ENCODE data around the gene LETM1. TPM values are rescaled to one million over a fixed set of nuclear protein-coding genes. Genes with fewer than 3 reads are reported as not detected.

LETM1 gene
- total RNA-seq, 1 donor from 2014 or later = 16.9 TPM

DNA sequence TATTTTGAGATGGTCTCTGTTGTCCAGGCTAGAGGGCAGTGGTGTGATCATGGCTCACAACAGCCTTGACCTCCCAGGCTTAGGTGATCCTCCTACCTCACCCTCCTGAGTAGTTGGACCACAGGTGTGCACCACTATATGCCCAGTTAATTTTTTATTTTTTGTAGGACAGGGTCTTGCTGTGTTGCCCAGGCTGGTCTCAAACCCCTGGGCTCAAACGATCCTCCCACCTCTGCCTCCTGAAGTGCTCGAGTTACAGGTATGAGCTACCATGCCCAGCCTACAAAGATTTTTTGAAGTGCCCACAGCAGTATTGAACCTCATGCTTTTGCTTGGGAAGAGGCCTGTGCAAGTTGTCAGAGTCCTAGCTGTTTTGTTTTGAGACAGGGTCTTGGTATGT is 46.3 kb upstream of the LETM1 start:
- Histone ChIP-seq H3K79me2 (ENCODE audit: low read depth) (peaks cover 100% of the 10 kb centered on the region), H2AFZ (replicated peaks) (no peak overlapping the region), H3K4me1 (peaks cover 5% of the 10 kb centered on the region), H3K4me3 (no peak overlapping the region), H3K4me2 (no peak overlapping the region), H3K27me3 (no peaks in the 10 kb centered on the region), H3F3A (ENCODE audit: low read depth) (peaks cover 25% of the 10 kb centered on the region), H3K9ac (no peak overlapping the region), H4K20me1 (ENCODE audit: low read depth) (peaks cover 100% of the 10 kb centered on the region), H3K9me3 (ENCODE audit: low read depth) (no peaks in the 10 kb centered on the region), H3K36me3 (no peaks in the 10 kb centered on the region), H3K27ac (no peak overlapping the region)
- Mint-ChIP-seq H3K27ac (no peak overlapping the region), H3K4me3 (no peak overlapping the region), H3K9me3 (no peaks in the 10 kb centered on the region), H3K36me3 (peaks cover 44% of the 10 kb centered on the region), H3K4me1 (peaks cover 31% of the 10 kb centered on the region), H3K27me3 (ENCODE audit: insufficient read depth, low read depth) (peaks cover 2% of the 10 kb centered on the region)
- no peak for DNase-seq (ENCODE audit: low spot score)
- TF ChIP-seq EZH2 (IDR thresholded peaks at IDR 0.05) (no peak), EZH2phosphoT487 (IDR thresholded peaks at IDR 0.05) (no peak)

DNA sequence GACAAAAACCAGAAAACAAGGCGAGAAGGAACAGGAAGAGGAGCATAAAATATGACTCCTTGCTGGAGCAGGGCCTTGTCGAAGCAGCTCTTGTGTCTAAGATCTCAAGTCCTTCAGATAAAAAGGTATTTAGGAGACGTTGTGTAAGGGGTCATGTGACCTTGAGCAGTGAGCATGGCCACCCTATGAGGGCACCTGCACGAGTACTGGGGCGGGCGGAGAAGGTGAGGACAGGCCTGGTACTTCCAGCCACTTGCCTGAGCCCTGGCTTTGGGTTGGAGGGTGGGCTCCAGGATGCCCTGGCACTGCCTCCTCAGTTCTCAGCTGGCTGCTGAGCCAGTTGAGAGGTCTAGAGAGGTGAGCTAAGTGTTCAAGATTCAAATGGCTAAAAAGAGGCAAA is 45.2 kb upstream of the LETM1 start:
- H3F3A ChIP-seq (ENCODE audit: low read depth) = peaks cover 32% of the 10 kb centered on the region
- no peaks in the 10 kb centered on the region for H3K9me3 Mint-ChIP-seq
- H3K4me3 ChIP-seq = no peak overlapping the region
- H3K4me3 Mint-ChIP-seq = no peak overlapping the region
- TF ChIP-seq EZH2phosphoT487 (IDR thresholded peaks at IDR 0.05) = no peak
- TF ChIP-seq EZH2 (IDR thresholded peaks at IDR 0.05) = no peak
- no peak for TF ChIP-seq CTCF (IDR thresholded peaks at IDR 0.05)
- no peak for DNase-seq (ENCODE audit: low spot score)
- H3K4me1 ChIP-seq = peaks cover 5% of the 10 kb centered on the region
- no peak overlapping the region for H3K9ac ChIP-seq
- no peak overlapping the region for H3K4me2 ChIP-seq
- H3K27ac ChIP-seq = no peak overlapping the region
- no peaks in the 10 kb centered on the region for H3K27me3 ChIP-seq
- H2AFZ ChIP-seq (replicated peaks) = no peak overlapping the region
- no peaks in the 10 kb centered on the region for H3K9me3 ChIP-seq (ENCODE audit: low read depth)
- peaks cover 100% of the 10 kb centered on the region for H4K20me1 ChIP-seq (ENCODE audit: low read depth)
- peaks cover 26% of the 10 kb centered on the region for H3K4me1 Mint-ChIP-seq
- peaks cover 2% of the 10 kb centered on the region for H3K27me3 Mint-ChIP-seq (ENCODE audit: insufficient read depth, low read depth)
- H3K79me2 ChIP-seq (ENCODE audit: low read depth) = peaks cover 100% of the 10 kb centered on the region
- H3K36me3 ChIP-seq = no peaks in the 10 kb centered on the region
- no peak overlapping the region for H3K27ac Mint-ChIP-seq
- H3K36me3 Mint-ChIP-seq = peaks cover 39% of the 10 kb centered on the region

DNA sequence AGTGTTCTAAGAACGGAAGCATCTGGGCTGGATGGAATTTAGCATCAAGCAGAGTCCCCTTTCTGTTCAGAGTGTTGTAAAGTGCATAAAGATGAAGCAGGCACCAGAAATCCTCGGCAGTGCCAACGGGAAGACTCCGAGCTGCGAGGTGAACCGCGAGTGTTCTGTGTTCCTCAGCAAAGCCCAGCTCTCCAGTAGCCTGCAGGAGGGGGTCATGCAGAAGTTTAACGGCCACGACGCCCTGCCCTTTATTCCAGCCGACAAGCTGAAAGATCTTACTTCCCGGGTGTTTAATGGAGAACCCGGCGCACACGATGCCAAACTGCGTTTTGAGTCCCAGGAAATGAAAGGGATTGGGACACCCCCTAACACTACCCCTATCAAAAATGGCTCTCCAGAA is 44.7 kb upstream of the LETM1 start:
- no peaks in the 10 kb centered on the region for H3K9me3 ChIP-seq (ENCODE audit: low read depth)
- H4K20me1 ChIP-seq (ENCODE audit: low read depth) = peaks cover 100% of the 10 kb centered on the region
- Mint-ChIP-seq H3K4me3 (no peak overlapping the region), H3K27ac (no peak overlapping the region), H3K4me1 (peaks cover 26% of the 10 kb centered on the region), H3K27me3 (ENCODE audit: insufficient read depth, low read depth) (peaks cover 2% of the 10 kb centered on the region), H3K9me3 (no peaks in the 10 kb centered on the region), H3K36me3 (peaks cover 37% of the 10 kb centered on the region)
- no peak overlapping the region for H3K4me3 ChIP-seq
- H3K79me2 ChIP-seq (ENCODE audit: low read depth) = peaks cover 100% of the 10 kb centered on the region
- no peaks in the 10 kb centered on the region for H3K36me3 ChIP-seq
- H3K9ac ChIP-seq = no peak overlapping the region
- TF ChIP-seq EZH2phosphoT487 (IDR thresholded peaks at IDR 0.05) (no peak), CTCF (IDR thresholded peaks at IDR 0.05) (no peak), EZH2 (IDR thresholded peaks at IDR 0.05) (no peak)
- no peaks in the 10 kb centered on the region for H3K27me3 ChIP-seq
- peaks cover 35% of the 10 kb centered on the region for H3F3A ChIP-seq (ENCODE audit: low read depth)
- no peak overlapping the region for H3K4me2 ChIP-seq
- H2AFZ ChIP-seq (replicated peaks) = no peak overlapping the region
- DNase-seq (ENCODE audit: low spot score) = no peak
- H3K4me1 ChIP-seq = peaks cover 5% of the 10 kb centered on the region
- H3K27ac ChIP-seq = no peak overlapping the region

- Mint-ChIP-seq H3K27ac (no peak overlapping the region), H3K9me3 (no peaks in the 10 kb centered on the region), H3K27me3 (ENCODE audit: insufficient read depth, low read depth) (peaks cover 2% of the 10 kb centered on the region), H3K4me1 (peaks cover 26% of the 10 kb centered on the region), H3K4me3 (no peak overlapping the region), H3K36me3 (peaks cover 39% of the 10 kb centered on the region)
- H2AFZ ChIP-seq (replicated peaks) = no peak overlapping the region
- no peak overlapping the region for H3K27ac ChIP-seq
- TF ChIP-seq CTCF (IDR thresholded peaks at IDR 0.05) = no peak
- no peak for TF ChIP-seq EZH2 (IDR thresholded peaks at IDR 0.05)
- no peak for TF ChIP-seq EZH2phosphoT487 (IDR thresholded peaks at IDR 0.05)
- H3K27me3 ChIP-seq = no peaks in the 10 kb centered on the region
- H3K4me2 ChIP-seq = no peak overlapping the region
- peaks cover 5% of the 10 kb centered on the region for H3K4me1 ChIP-seq
- H3K9me3 ChIP-seq (ENCODE audit: low read depth) = no peaks in the 10 kb centered on the region
- H3F3A ChIP-seq (ENCODE audit: low read depth) = peaks cover 36% of the 10 kb centered on the region
- peaks cover 100% of the 10 kb centered on the region for H4K20me1 ChIP-seq (ENCODE audit: low read depth)
- H3K79me2 ChIP-seq (ENCODE audit: low read depth) = peaks cover 100% of the 10 kb centered on the region
- no peak overlapping the region for H3K9ac ChIP-seq
- no peak for DNase-seq (ENCODE audit: low spot score)
- H3K36me3 ChIP-seq = no peaks in the 10 kb centered on the region
- no peak overlapping the region for H3K4me3 ChIP-seq
Measured at GRCh38 chr4:1900087-1900433, 44.1 kb upstream of the LETM1 start.

Data from neural progenitor cell (in vitro differentiated cells).